SK-N-MC (cell line): ENCODE measurements around the gene SEH1L.

Experiments
- EZH2 ChIP-seq: fragments of 200-600 bp; sonication (generic); IDR thresholded peaks from one replicate; pipeline ENCODE4 v1.6.1; 2017; ENCODE audit warnings: antibody characterized with exemption
- FOXP2 ChIP-seq: optimal IDR thresholded peaks from 2 replicates; pipeline ENCODE3; 2011; ENCODE audit warnings: mild to moderate bottlenecking, moderate library complexity; ENCODE audit not compliant: insufficient read depth; ENCODE audit errors: extremely low read length, control extremely low read depth
- POLR2AphosphoS5 ChIP-seq: IDR thresholded peaks from 2 replicates; pipeline ENCODE4 v1.6.1; 2012; ENCODE audit warnings: mild to moderate bottlenecking, low read depth, low read length, borderline replicate concordance

- TF ChIP-seq POLR2AphosphoS5 (no peak), EZH2 (no peak), FOXP2 (no peak)
Observed at GRCh38 chr18:13011719-13012118, 63.9 kb downstream of the SEH1L start.
